Activated CD4-positive, alpha-beta T cell treated with anti-CD3 and anti-CD28 coated beads, Interleukin-2, amount 50 U/mL, for 1 hour (primary cell): ENCODE data around the gene EPC1.

Source experiments
- DNase-seq: peaks from one replicate; pipeline ENCODE4 v3.0.0-alpha.2; 2020

Gene EPC1

DNA sequence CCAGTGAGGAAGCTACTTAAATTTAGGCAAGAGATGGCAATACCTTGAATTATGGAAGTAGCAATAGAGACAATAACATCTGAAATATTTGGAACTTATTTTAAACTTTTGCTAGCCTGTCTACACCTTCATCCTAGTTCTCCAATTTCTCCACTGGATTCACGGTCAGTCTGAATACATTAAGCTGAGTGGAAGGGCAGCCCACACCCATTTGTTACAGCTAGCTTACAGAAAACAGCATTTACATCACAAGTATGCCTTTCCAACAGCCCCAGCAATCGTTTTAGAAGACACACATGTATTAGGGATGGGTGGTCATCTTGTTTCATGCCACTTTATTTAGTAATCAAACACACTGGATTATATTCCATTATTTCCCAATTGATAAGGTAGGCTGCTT lies 16.7 kb downstream of the EPC1 start:
- no peak for DNase-seq

DNA sequence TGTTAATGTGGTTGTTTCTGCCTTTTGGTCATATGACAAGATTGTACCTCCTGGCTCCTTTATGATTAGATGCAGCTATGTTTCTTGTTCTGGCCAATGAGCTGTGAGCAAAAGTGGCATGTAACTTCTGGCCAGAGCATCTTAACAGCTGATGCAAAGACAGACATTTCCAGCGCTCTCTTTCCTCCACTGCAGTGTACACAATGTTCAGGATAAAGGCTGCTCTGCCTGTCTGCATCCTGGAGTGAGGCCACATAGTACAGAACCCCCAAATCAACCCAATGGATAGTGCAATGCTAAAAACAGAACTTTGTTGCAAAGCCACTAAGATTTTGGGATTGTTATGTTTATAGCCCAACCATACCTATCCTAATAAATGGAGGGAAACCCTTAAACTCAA lies 17.9 kb downstream of the EPC1 start:
- DNase-seq: no peak

DNA sequence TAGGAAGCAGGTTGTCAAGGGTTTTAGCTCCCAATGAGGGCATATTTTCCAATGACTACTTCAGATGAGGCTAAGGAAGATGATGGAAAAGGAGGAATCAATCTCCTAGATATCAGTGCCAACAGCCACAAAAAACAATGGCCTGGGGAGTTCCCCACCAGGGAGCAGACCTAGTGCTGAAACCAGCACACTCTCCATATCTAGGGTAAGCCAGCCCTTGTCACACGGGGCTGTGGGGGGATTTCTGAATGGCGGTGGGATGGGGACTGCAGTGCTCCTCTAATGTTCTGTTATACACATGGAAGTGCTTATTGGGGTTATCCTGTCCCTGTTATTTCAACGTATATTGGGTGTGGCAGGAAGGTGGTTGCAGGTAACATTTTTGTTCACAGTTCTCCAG lies 18.5 kb downstream of the EPC1 start:
- DNase-seq: no peak

DNA sequence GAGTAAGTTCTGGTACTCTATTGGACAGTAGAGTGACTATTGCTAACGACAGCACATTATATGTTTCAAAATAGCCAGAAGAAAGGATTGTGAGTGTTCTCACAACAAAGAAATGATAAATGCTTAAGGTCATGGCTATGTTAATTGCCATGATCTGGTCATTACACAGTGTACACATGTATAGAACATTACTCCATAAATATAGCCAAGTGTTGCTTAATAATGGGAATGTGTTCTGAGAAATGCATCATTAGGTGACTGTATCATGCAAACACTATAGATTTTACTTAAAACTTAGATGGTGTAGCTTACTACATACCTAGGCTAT lies 19.6 kb downstream of the EPC1 start:
- DNase-seq: no peak

DNA sequence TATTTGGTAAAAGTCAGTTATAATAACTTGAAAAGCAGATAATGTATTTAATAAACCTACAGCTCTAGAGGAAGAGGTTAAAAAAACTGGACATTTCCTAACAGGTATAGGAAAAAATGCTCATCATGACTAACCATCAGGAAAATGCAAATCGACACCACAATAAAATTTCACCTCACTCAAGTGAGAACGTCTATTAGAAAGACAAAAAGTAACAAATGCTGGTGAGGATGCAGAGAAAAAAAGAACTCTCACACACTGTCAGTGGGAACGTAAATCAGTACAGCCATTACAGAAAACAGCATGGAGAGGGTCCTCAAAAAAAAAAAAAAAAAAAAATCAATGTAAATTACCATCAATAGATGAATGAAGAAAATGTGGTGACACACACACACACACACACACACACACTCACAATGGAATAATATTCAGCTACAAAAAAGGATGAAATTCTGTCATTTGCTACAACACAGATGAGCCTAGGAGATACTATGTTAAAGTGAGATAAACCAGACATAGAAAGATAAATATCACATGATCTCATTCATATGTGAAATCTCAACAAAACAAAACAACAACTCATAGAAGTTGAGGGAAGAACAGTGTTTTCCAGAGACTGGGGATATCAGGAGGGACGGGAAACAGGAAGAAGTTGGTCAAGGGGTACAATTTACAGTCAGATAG lies 20.1 kb downstream of the EPC1 start:
- DNase-seq: no peak

DNA sequence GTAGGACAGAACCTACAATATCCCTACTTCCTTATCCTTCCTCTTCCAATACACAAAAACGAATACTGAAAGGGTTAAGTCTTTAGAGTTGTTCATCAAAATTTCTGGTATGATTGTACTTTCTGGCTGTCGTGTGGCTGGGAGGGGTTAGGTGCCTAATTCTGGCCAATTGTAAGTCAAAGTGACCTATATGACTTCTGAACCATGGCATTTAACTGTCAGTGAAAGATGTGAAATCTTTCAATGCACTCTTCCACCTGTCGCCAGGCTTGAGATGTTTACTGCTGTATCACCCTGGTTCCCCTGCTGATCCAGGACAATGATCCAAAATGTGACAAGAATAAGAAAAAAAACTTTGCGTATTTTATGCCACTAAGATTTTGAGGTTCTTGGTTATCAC lies 20.8 kb downstream of the EPC1 start:
- no peak for DNase-seq

DNA sequence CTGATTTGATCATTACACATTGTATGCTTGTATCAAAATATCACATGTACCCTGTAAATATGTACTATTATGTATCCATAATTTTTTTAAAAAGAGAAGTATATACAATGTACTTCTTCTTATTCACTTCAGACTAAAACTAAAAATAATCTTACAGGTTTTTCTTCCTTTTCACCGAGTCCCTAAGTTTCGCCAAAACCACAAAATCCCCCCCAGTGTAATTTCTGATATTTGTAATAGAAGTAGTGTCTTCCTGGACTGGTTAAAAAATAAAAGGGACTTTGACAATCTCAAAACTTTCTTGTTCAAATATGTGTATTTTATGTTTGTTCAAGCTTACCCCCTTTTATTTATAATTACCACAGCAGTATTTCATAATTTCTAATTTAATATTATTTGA lies 23.9 kb downstream of the EPC1 start:
- no peak for DNase-seq

DNA sequence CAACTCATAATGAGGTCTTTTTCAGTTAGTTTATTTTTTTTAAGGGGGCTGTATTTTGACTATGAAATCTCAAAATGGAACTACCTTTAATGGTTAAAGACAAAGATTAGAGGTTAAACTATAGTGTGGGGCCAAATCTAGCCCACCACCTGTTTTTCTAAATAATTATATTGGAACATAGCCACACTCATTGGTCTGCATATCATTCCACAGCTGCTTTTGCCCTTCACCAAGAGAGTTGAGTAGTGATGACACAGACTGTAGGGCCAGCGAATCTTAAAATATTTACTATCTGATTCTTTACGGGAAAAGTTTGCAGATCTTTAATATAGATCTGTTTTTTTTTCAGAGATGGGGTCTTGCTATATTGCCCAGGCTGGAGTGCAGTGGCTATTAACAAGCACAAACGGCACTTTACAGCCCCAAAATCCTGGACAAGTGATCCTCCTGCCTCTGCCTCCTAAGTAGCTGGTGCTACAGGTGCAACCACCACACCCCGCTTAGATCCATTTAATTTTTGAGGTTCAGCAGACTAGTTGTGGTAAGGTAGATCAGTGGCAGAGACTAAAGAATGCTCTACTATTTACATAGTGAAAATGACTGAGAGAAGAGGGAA lies 25.8 kb downstream of the EPC1 start:
- DNase-seq: no peak

DNA sequence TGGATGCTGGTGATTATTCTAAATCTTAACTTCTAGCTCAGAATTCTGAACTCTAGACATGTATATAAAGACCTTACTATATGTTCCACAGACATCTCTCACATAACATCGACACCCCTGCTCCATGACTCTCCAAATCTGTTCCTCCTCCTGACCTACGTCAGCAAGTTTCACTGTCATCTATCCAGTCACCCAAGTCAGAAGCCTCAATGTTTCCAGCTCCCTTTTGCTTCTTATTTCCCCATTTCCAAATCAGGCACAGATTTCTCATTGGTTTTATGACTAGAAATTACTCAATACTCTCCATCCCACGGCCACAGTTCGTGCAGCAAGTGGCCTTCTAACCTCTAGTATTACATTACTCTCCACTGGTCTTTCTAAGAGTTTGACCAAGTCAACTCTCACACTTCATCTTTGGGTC lies 28.5 kb downstream of the EPC1 start:
- DNase-seq: no peak

DNA sequence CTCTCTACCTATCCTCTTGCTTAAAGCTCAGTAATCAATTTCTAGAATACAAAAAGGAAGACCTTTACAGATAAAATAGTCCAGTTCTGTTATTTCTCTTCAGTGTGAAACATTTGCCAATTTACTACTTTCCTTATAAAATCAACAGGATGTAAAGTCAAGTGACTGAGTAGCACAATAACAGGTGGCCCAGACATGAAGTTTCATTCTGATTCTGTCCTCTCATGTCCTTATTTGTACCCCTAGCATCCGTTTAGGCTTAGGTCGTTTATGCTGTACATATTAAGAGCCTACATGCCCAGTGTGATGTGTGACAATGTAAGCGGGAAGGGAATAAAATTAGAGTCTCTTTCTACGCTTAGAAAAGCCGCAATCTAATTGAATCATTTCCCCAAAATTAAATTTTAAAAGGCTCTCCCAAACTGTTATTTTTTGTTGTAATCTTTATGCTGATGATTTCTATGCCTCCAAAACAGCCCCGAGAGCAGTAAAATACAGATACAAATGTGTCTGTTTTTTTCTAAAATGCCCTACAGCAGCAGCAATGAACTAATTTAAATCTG lies 29.1 kb downstream of the EPC1 start:
- no peak for DNase-seq

DNA sequence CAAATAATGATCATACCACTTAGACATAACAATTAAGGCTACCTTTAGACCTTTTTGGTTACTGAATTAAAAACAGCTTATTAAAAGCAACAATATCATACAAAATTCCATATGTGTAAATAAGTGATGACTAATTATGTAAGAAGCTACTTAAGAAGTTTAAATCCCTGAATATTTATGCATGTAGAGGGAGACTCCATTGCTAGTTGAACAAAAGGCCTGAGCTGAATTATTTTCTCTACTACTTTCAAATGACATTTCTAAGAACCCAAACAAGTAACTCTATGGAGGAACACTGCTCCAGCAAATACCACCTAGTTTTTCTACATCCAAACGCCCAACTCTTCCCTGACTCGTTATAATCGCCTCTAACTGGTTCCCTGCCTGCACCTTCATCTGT lies 31.5 kb downstream of the EPC1 start:
- DNase-seq: no peak

DNA sequence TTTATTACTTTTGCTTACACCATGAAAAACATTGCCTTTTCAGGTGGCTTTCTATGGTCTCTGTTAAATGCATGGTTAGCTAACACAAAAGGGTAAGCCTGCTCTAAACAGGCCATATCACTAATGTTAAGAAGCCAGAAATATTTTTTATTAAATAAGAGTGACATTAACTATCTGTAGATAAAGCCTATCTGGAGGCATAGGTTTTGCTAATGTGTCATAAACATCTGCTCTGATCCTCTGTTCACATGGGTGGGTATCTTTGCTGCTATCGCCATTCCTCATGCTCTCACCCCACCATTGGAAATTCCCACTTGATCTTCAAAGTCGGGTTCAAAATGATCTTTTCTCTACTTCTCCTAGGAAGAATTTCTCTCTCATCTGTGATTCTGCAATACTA lies 32.4 kb downstream of the EPC1 start:
- no peak for DNase-seq

DNA sequence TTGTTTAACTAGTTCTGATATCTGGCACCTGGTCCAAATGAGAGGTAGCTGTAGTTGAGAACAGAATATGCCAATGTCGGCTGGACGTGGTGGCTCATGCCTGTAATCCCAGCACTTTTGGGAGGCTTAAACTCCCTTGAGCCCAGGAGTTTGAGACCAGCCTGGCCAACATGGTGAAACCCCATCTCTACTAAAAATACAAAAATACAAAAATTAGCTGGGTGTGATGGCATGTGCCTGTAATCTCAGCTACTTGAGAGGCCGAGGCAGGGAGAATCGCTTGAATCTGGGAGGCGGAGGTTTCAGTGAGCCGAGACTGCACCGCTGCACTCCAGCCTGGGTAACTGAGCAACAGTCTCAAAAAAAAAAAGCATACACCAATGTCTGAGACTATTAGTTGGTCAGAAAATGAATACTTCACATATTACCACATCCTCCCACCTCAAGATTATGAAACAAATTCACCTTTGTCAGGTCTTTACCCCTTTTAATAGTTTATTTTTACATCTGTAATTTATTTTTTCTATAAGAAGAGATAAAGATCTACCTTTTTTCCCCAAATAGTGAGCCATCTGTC lies 38.8 kb downstream of the EPC1 start:
- DNase-seq: no peak

DNA sequence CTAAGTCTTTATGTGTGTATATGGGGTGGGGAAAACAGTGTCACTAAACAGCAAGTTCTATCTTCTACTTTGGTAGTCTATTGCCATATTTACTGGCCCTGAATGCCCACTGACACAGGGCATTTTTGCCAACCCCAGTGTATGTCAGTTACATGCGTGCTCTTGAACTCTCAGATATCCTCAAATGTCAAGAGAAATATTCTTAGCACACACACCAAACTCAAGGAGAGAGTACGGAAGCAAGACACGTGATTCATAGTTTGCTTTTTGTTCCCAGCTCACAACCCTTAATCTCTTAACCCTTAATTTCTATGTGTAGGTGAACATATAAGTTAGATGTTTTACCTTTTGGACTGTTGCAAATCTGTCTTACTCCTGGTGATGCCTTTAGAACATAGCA lies 39.3 kb downstream of the EPC1 start:
- DNase-seq: no peak

DNA sequence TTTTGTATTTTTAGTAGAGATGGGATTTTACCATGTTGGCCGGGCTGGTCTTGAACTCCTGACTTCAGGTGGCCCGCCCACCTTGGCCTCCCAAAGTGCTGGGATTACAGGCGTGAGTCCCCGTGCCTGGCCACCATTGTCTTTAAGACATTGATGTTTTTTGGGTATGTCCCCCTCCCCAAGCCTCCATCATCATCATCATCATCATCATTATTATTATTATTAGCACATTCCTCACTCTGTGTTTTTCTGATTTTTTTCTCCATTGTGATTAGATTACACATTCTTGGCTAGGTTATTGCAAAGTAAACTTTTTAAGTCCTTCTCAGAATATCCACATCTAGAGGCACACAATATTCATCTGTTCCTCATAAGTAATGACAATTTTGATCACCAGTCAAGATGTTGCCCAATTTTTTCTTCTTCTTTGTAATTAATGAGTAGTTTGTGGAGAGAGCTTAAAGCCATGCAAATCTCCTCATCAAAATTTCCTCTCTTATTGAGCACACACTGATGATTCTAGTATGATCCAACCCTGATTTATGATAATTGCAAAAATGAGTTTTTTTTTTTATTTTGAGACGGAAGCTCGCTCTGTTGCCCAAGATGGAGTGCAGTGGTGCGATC lies 47.5 kb downstream of the EPC1 start:
- DNase-seq: no peak

DNA sequence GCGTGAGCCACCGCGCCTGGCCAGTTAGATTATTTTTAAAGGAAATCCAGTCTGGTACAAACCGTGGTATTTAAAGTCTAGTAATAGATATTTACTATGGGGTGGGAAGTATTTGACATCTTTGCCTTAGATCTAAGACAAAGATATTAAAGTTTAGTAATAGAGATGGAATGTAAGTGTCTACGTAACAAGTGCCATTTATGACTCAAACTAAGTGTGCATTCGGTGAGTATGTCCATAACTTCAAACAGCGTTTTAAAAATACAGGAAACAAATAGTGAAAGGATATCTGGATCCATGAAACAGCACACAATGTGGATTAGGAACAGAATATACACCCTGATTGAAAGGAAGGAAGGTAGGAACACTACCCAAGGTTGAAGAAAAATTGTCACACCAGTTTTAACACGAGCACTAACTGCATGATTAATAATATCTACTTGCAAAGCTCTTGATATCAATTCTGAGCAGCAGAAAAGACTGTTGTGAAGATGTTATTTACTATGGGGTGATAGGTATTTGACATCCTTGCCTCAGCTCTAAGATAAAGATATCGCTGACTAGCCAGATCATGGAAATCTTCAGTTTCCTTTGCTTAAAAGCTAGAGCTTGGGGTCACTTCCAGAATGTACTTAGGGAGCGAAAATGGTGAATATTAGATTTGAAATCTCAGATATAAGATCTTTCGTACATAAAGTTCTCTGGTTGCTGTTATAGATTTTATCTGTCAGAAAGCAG lies 48.7 kb downstream of the EPC1 start:
- DNase-seq: no peak

DNA sequence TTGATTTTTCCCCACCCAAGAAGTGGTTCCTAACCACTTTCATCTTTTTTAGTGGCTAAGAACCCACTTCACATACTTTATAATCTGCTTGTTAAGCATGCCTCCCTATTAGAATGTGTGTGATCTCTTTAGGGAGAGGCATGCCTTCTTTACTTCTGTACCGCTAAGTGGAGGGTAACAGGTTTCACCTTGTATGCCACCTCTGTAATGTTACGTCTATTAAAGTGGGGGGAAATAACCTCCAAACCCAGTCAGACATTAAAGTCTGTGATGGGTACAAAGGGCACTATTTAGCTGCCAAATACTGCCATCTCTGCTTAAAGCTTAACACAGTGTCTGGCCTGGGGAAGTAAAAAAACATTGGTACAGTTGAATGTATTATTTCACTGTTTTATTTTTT lies 51.9 kb downstream of the EPC1 start:
- DNase-seq: no peak

DNA sequence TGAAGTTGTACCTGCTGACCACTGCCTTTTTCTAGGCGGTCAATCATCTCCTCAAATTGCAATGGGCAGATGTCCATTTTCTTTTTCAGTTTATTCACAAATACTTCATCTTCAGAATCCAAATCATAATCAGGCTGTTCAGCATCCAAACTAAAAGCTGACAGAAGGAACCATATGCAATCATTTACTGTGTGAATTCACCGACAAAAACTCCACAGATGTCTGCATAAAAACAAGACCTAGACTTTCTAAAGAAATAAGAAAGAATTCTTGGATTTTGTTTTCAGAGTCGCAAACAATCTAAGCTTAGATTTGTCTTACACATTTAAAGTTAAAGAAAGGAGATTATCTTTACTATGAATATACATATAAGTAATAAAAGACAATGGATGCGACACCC lies 53.4 kb downstream of the EPC1 start:
- DNase-seq: no peak

DNA sequence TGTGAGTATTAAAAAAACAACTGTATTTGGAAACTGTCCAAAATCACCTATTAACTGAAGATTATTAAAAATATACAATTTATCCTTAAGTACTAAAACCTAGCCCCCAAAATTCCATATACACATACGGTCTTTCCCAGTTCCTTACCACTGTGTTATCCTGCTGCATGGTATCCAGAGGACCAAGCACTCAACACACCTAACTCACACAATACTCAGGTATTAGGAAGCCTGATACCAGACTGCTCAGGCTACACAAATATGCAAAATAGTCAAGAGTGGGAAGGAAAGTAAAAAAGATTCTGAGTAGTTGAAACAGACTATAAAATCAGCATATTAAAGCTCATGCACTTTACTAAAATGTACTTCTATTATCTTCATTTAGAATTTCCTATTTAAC lies 67.2 kb downstream of the EPC1 start:
- DNase-seq: no peak

DNA sequence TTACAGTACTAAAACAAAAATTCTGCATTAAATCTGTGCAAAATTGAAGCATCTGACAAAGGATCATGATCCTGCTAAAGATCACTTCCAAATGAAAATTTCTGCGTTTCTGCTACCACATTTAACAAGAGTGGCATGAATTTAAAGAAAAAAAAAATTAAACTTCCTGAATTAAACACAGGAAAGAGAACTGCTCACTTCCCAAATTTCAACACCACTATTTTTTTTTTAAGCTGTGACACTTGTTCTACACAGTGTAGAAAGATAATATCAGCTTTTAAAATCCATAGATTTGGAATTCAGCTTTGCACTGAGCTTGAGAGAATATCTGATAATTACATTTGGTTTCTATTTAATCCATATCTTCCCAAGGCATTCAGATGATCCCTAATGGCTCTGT lies 73.6 kb downstream of the EPC1 start:
- DNase-seq: no peak

DNA sequence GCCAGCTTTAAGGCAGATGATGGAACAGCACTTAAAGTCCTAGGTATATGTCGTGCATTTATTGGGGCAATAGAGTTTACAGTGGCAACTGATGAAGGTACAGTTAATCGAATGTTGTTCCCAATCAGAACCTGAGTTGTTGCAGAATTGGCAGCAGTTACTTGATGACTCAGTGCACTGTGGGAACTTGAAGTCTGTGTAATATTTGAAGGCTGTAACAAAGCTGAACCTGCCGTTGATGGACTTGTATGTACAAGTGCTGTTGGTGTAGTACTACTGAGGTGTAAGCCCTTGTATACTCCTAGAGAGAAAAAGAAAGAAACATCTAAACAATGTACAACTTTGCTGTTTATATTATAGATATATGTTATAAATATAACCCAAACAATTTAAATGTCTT lies 75.3 kb downstream of the EPC1 start:
- DNase-seq: no peak

DNA sequence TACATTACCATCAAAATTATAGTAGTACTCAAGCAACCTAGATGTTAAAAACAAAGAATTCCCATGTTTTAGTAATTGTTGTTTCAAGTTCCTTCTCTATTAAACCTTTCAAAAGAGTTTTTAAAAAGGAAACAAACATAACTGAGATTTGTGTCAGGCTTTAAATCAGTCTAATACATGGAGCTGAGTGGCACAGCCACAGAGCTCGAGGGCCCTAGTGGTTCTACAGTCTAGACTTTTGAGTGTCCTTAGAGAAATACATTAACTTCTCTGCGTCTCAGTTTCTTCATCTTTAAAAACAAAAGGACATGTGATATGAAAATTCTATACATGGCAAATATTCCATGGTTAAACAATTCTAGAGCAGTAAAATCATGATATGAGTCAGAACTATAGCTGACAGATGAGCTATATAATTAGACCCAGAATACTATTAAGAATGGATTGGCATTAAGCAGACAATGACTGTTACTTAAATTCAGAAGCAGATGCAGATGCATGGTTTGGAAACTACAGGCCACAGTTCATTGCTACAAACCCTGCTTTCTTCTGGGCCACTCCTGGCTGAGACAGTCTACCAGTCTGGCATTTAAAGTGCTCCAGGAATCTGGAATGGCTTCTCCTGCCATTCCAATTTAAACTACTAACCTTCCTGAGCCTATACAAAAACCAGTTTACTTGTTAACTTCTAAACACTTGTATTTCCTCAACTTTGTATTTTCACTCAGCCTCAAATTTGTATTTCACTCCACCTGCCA lies 77.4 kb downstream of the EPC1 start:
- DNase-seq: no peak

DNA sequence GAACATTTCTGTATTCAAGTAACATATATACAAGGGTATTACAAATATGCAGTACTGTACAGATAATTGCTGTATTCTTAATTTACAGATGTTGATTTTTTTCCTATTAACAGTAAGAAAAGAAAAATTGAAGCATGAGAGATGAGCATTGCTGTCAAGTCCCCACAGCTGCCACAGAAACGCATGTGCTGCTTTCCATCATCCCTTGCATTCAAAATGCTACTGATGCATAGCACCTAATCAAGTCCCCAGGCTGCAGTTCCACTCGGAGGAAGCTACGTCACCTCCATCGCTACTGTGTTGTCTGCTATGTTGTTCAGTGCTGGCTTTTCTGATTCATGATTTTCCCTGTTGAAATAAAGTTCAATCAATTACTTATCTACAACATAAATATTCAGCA lies 78.2 kb downstream of the EPC1 start:
- no peak for DNase-seq
